A673 (cell line): ENCODE measurements around the gene LAMB4. TPM values are rescaled to one million over a fixed set of nuclear protein-coding genes. Genes with fewer than 3 reads are reported as not detected.

Experiments used
- BruUV-seq: library from RNA; stranded (reverse); fragments of 400-500 nt; replicated peaks from 2 replicates; lab custom pipeline; 2021; lab: Mats Ljungman, UMichigan
- CTCF ChIA-PET: fragments of 300-600 bp; sonication (Branson Sonifier 250); formaldehyde crosslinking; loops from one replicate; lab custom pipeline; 2022; ENCODE audit warnings: antibody characterized with exemption; lab: Charles Lee
- POLR2A ChIA-PET: fragments of 300-600 bp; sonication (Branson Sonifier 250); formaldehyde crosslinking; loops from one replicate; lab custom pipeline; 2022; ENCODE audit warnings: antibody characterized with exemption; ENCODE audit not compliant: low non-redundant PET; lab: Charles Lee
- DNase-seq: peaks from one replicate; pipeline ENCODE4 v3.0.0-alpha.2; 2015; ENCODE audit warnings: low spot score
- H3K27ac ChIP-seq: fragments of 200-600 bp; sonication (generic); 2 replicates; pipeline ENCODE4 v1.5.1; 2016; ENCODE audit warnings: mixed run types, low read depth, mild to moderate bottlenecking, mixed read lengths, antibody characterized with exemption, low read length; ENCODE audit not compliant: poor library complexity, severe bottlenecking
- H3K27me3 ChIP-seq: fragments of 200-600 bp; sonication (generic); replicated peaks from 2 replicates; pipeline ENCODE4 v1.6.1; 2017; ENCODE audit warnings: mixed run types, low read depth, mild to moderate bottlenecking, mixed read lengths, antibody characterized with exemption, low read length; ENCODE audit not compliant: insufficient read depth, poor library complexity
- H3K36me3 ChIP-seq: fragments of 200-600 bp; sonication (generic); 2 replicates; pipeline ENCODE4 v1.6.1; 2016; ENCODE audit warnings: mixed run types, mild to moderate bottlenecking, mixed read lengths, antibody characterized with exemption, low read length; ENCODE audit not compliant: insufficient read depth, poor library complexity, severe bottlenecking
- H3K4me1 ChIP-seq: fragments of 200-600 bp; sonication (generic); 2 replicates; pipeline ENCODE4 v1.6.1; 2017; ENCODE audit warnings: mixed run types, mild to moderate bottlenecking, mixed read lengths, antibody characterized with exemption, low read length; ENCODE audit not compliant: insufficient read depth, poor library complexity, severe bottlenecking
- H3K4me3 ChIP-seq: fragments of 200-600 bp; sonication (generic); 2 replicates; pipeline ENCODE4 v1.5.1; 2016; ENCODE audit warnings: low read depth, mixed run types, mild to moderate bottlenecking, mixed read lengths, low read length; ENCODE audit not compliant: poor library complexity, severe bottlenecking
- H3K9me3 ChIP-seq: fragments of 200-600 bp; sonication (generic); 2 replicates; pipeline ENCODE4 v1.6.1; 2016; ENCODE audit warnings: mixed run types, low read depth, mild to moderate bottlenecking, mixed read lengths, antibody characterized with exemption, low read length; ENCODE audit not compliant: poor library complexity, severe bottlenecking
- CTCF ChIP-seq: fragments of 300-800, 200-600 bp; sonication (generic); conservative IDR thresholded peaks from 2 replicates; pipeline ENCODE4 v1.5.1; 2017; ENCODE audit warnings: low read depth, mild to moderate bottlenecking, antibody characterized with exemption, low read length, moderate library complexity, mixed read lengths
- EZH2 ChIP-seq: fragments of 200-600 bp; sonication (generic); IDR thresholded peaks from 2 replicates; pipeline ENCODE4 v1.6.1; 2017; ENCODE audit warnings: borderline replicate concordance, low read depth, mild to moderate bottlenecking, mixed read lengths, antibody characterized with exemption, low read length; ENCODE audit not compliant: poor library complexity, severe bottlenecking
- intact Hi-C: fragments of 100-400 bp; cut with micrococcal nuclease; formaldehyde crosslinking; loops from one replicate; pipeline ENCODE4 v1.10.0; 2022; ENCODE audit not compliant: unreplicated experiment
- total RNA-seq: library from RNA; stranded (reverse); gene quantifications from 2 replicates; pipeline ENCODE4 v1.2.3, GENCODE V29; 2021

The LAMB4 gene
- total RNA-seq, 1 experiment from 2014 or later, result 0.21 TPM

GRCh38 chr7:108149908-108150307 is 19.7 kb upstream of the LAMB4 start:
- Histone ChIP-seq H3K9me3 (no peaks in the 10 kb centered on the region), H3K36me3 (no peaks in the 10 kb centered on the region), H3K4me3 (no peak overlapping the region), H3K4me1 (no peaks in the 10 kb centered on the region), H3K27ac (no peak overlapping the region), H3K27me3 (no peaks in the 10 kb centered on the region)
- TF ChIP-seq CTCF, result no peak
- TF ChIP-seq EZH2, result no peak
- DNase-seq, result no peak
- BruUV-seq, result no TSS peak
- intact Hi-C loops, result loop anchor here (5.0 to 10.0 kb wide), 3 partner anchors 38 to 405 kb away; partner anchors contain the start of gene CBLL1
- ChIA-PET POLR2A (no interaction called here), CTCF (no interaction called here)

GRCh38 chr7:108149119-108149518 is 19.0 kb upstream of the LAMB4 start:
- Histone ChIP-seq H3K27ac (no peak overlapping the region), H3K27me3 (no peaks in the 10 kb centered on the region), H3K4me3 (no peak overlapping the region), H3K4me1 (no peaks in the 10 kb centered on the region), H3K9me3 (no peaks in the 10 kb centered on the region), H3K36me3 (no peaks in the 10 kb centered on the region)
- no peak for DNase-seq
- CTCF ChIA-PET, result no interaction called here
- no TSS peak for BruUV-seq
- POLR2A ChIA-PET, result no interaction called here
- TF ChIP-seq EZH2, result no peak
- no peak for TF ChIP-seq CTCF
- intact Hi-C loops, result loop anchor here (5.0 to 10.0 kb wide), 3 partner anchors 37 to 404 kb away; partner anchors contain the start of gene CBLL1

- Histone ChIP-seq H3K36me3 (no peaks in the 10 kb centered on the region), H3K4me3 (no peak overlapping the region), H3K27me3 (no peaks in the 10 kb centered on the region), H3K4me1 (no peaks in the 10 kb centered on the region), H3K9me3 (no peaks in the 10 kb centered on the region), H3K27ac (no peak overlapping the region)
- intact Hi-C loops, result loop anchor here (5.0 to 10.0 kb wide), 3 partner anchors 35 to 402 kb away; partner anchors contain the start of gene CBLL1
- DNase-seq, result no peak
- TF ChIP-seq EZH2 (no peak), CTCF (no peak)
- no TSS peak for BruUV-seq
- CTCF ChIA-PET, result interaction anchor here (0.6 kb wide), 1 partner anchor 38 kb away, joined by 3 read pairs; no protein-coding TSS in a partner anchor
- POLR2A ChIA-PET, result no interaction called here
These were observed 16.9 kb upstream of the LAMB4 start for GRCh38 chr7:108147031-108147563.
